Stimulated activated CD4-positive, alpha-beta T cell treated with anti-CD3 and anti-CD28 coated beads, Interleukin-1b, Interleukin-23, amount 100 ng/mL, for 1 hour (primary cell): Measurements from ENCODE around the gene CLCA4.
"Not testable (repeated sequence)": the region's sequence is repeated elsewhere in the genome, so short reads cannot be mapped to it uniquely, and the experiment has no call there.

ENCODE experiments used
- DNase-seq, 2 donors: peaks; one replicate each; pipeline ENCODE4 v3.0.0-alpha.2; 2020; ENCODE audit warnings: low read depth in 2 of 2

The CLCA4 gene, protein sequence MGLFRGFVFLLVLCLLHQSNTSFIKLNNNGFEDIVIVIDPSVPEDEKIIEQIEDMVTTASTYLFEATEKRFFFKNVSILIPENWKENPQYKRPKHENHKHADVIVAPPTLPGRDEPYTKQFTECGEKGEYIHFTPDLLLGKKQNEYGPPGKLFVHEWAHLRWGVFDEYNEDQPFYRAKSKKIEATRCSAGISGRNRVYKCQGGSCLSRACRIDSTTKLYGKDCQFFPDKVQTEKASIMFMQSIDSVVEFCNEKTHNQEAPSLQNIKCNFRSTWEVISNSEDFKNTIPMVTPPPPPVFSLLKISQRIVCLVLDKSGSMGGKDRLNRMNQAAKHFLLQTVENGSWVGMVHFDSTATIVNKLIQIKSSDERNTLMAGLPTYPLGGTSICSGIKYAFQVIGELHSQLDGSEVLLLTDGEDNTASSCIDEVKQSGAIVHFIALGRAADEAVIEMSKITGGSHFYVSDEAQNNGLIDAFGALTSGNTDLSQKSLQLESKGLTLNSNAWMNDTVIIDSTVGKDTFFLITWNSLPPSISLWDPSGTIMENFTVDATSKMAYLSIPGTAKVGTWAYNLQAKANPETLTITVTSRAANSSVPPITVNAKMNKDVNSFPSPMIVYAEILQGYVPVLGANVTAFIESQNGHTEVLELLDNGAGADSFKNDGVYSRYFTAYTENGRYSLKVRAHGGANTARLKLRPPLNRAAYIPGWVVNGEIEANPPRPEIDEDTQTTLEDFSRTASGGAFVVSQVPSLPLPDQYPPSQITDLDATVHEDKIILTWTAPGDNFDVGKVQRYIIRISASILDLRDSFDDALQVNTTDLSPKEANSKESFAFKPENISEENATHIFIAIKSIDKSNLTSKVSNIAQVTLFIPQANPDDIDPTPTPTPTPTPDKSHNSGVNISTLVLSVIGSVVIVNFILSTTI

DNA sequence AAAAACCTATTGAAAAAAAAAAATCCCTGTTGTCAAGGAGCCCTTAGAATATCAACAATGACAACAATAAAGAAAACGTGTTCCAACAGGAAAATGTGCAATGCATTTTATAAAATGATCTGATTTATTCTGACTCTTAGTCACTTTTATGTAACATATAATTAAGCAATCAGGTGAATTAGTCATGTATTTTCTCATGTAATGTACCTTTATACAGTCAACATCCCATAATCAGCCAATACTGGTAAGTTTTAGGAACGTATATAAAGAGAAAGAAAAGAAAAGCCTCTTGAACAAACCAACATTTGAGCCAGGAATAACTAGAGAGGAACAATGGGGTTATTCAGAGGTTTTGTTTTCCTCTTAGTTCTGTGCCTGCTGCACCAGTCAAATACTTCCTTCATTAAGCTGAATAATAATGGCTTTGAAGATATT is at the start of gene CLCA4:
Gene CLCA4 (plus strand): TSS at position 292 of the 435 bp plus-strand sequence. CDS start 42 bp downstream, at position 334.
- no peak for DNase-seq

DNA sequence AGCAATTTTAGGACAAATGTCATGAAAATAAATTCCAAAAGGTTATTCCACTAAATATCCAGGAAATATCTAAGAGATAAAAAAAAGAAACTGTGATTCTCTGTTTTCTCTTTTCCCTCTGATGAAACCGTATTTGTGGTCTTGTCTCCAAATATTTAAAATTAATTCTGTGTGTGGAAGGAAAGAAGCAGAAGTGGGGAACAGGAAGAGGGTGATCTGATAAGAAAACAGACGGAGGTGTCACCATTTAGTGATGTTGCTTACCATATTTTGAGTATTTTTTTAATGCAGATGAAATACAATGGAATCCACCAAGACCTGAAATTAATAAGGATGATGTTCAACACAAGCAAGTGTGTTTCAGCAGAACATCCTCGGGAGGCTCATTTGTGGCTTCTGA is 48.6 kb upstream of the CLCA4 start:
- DNase-seq = no peak

DNA sequence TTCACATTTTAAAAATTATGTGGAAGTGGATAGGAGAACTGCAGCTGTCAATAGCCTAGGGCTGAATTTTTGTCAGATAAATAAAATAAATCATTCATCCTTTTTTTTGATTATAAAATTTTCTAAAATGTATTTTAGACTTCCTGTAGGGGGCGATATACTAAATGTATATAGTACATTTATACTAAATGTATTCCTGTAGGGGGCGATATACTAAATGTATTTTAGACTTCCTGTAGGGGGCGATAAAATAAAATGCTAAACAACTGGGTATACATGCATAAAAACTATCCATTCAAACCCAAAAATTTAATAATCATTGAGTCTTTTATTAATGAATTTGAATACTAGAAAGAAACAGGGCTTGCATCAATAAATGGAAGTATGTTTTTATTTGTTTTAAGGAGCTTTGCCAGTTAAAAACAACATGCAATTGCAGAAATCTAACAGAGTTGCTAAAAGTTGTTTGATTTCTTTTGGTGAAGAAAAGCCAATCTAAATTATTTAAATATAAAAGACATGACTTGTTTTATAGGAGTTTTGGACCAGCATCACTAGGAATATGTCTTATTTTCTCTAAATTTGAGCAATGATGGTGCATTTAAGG is 46.8 kb upstream of the CLCA4 start:
- DNase-seq = no peak

DNA sequence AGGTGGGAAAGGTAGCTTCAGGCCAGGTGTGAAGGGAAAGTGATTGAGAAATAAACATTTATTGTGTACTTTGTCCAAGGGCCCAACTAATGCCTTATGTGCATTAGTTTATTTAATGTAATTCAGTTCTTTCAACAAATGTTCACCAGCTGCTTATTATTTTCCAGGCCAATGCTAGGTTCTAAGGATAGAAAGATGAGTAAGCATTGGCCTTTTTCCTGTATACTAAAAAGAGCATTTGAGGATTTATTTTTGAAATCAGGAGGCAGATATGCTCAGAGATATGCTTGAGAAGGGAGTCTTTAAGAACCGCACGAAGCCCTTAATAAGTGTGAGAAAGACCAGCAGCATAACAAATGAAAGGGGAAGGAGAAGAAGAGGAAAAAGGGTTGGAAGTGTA is 46.2 kb upstream of the CLCA4 start:
- no peak for DNase-seq

DNA sequence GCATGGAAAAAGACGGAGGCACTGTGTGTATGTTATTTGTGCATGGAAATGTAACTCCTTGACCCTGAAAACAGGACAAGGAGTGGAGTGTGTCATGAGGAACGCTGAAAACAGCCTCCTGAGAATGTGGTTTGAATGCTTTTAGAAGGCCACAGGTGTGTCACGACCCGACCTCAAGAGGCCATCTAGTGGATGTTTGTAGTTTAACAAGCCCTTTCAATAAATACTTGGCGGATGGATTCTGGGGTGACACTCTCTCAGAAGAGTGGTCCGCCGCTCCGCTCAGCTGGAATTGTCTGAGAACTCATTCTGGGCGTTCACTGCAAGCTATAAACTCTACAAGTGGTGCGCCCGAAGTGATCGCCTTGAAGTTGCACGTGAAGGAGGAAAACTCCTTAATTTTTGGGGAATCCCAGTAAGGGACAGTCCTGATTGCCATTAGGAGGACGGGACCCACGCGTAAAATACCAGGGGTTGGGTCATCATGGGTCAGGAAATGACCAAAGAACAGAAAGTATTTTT is 44.7 kb upstream of the CLCA4 start:
- DNase-seq = not testable (repeated sequence)

DNA sequence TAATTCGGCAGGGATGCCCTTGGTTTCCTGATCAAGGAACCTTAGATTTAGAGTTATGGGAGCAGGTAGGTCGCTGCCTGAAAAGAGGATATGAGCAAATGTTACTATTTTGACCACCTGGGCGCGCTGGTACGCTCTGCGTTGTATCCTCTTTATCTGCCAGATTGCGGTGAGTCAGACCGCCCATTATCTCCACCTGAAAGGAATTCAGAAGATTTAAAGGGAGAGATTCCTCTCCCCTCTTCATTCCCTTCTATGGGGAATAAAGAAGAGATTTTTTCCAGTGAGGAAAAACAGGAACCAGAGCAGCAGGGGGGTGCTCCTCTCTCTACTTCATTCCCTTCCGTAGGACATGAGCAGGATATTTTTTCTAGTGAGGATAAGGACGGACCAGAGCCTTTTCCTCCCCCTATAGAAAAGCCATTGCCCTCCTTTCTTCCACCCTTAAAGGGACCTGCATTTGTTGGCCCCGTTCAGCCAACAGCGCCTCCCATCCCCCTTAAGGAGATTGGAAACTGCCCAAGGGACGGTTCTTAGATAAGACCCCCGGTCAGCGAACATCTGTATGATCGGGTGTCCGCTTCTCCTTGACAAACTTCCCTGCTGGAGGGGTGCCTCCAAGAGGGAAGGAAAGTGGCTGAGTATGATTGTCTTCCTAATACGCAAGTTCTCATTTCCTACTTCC is 44.0 kb upstream of the CLCA4 start:
- DNase-seq = no peak

DNA sequence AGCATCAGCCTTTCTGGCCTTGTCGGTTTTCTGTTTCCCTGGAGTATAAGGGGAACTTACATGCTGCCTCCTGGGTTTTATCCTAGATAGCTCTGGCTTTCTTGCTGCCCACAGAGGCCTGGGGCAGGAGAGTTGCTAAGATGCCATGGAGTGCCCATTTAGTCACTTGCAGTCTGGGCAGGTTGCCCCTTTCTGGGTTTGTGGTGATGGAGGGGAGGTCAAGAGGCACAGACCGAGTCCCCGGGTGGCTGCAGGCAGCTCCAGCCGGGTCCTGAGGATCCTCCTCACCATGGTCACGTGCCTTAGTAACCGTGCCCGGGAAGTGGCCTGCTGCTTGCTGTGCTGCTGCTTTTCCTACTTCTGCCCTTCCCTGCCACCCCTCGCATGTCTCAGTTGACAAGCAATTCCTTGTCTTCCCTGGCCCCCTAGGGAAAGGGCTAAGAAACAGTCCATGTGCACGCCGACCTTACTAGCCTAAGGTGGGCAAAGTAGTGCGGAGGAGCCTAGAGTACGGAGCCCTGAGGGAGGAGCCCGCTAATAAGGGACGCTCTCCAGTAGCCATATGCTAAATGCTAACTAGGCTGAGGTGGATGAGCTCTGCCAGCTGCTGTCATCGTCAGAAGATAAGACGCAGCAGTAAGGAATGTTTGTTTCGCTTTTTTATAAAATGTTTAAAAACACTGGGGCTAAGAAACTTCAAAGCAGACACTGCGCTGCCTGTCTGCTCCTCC is 43.3 kb upstream of the CLCA4 start:
- DNase-seq = no peak

DNA sequence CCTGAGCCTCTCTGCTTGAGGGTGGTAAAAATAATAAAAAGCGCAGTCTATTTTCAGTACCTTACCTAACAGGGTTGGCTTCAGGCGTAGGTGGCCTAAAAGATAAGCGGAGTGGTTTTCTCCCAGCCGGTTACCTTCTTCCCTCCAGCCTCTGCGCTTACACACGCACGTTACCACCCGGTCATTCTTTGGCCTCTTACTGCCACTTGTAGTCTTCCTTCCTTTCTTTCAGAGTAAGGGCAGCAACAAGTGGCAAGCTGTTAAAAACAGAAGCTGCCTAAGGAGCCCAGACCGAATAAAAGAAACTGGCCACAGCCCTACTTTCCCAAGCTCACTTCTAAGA is 42.8 kb upstream of the CLCA4 start:
- no peak for DNase-seq

DNA sequence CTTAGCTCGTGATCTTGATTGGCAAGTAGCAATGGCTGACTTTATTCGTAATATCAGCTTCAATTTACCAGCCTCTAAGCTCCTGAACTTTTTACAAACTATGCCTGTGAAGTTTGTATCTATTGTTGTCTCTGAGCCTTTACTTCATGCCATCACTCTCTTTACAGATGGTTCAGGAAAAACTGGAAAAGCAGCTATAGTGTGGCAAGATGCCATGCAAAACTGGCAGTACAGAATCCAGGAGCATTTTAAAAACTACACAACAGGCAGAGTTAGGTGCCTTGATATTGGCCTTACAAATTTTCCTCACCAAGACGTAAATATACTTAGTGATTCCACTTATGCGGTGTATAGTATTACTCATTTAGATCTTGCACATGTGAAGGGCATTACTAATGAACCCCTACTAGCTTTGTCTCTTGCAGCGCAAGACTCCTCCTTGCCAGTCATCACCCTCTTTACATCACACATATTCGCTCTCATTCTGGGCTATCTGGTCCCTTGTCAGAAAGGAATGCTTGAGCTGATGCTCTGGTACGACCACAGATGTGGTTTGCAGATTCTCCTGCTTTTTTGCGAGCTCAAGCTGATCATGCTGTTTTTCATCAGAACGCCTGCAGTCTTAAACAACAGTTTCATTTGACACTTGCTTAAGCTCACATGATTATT is 41.8 kb upstream of the CLCA4 start:
- no peak for DNase-seq

DNA sequence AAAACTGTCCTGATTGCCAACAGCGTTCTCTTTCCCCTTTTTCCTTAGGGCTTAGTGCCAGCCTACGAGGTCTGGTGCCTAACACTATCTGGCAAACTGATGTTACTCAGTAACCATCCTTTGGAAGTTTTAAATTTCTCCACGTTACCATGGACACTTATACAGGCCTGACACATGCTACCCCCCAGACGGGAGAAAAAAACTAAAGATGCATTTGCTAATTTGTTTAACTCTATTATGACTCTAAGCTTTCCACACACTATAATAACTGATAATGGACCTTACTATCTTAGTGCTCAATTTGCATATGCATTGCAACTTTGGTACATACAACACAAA is 41.3 kb upstream of the CLCA4 start:
- DNase-seq = no peak

DNA sequence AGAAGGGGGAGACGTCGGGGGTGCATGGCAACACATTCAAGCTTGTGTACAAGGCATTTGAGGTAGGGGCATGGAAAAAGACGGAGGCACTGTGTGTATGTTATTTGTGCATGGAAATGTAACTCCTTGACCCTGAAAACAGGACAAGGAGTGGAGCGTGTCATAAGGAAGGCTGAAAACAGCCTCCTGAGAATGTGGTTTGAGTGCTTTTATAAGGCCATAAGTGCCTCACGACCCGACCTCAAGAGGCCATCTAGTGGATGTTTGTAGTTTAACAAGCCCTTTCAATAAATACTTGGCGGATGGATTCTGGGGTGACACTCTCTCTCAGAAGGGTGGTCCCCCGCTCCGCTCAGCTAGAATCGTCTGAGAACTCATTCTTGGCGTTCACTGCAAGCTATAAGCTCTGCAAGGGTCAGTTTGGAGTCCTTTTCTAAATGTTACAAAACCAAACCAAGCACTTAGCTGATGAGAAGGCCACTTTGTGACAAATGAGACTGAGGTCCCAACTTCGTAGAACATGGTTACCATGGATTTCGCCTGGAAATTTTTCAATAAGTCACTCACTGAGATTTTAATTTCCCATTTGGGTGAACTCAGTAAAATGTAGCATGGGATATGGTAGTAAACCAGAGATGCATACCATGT is 38.8 kb upstream of the CLCA4 start:
- DNase-seq = no peak

DNA sequence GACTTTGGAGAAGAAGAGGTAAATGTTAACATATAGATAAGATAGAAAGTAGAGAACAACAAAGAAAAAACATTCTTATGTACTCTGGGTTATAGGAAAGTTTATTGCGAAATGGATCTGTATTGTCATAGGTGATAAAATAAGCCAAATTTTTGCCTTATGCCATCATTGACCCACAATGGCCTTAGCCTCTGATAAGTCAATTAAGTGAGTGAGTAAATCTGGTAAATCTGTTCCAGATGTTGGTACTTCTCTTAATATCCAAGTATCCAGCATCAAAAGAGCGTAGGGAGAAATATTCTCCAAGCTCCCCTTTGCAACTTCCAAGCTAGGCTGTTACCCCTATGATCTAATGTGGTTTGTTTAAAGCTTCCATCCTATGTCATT is 38.3 kb upstream of the CLCA4 start:
- no peak for DNase-seq

DNA sequence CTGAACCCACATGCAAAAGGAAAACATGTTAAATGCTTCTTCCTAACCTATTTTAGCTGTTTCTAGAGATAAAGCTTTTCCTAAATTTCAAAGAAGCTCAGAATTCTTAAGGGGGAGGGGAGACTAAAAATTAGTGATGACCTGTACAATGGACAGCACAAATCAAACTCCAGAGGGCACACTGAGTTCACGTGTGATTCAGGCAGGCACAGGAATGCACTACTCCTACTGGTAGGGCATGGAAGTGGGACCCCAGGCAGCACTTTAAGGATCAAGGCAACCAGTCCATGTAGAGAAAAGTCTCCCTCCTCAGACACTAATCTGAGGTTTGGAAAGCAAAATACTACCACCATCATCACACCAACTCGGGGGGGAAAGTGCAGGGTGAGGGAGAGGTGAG is 31.3 kb upstream of the CLCA4 start:
- DNase-seq = no peak

DNA sequence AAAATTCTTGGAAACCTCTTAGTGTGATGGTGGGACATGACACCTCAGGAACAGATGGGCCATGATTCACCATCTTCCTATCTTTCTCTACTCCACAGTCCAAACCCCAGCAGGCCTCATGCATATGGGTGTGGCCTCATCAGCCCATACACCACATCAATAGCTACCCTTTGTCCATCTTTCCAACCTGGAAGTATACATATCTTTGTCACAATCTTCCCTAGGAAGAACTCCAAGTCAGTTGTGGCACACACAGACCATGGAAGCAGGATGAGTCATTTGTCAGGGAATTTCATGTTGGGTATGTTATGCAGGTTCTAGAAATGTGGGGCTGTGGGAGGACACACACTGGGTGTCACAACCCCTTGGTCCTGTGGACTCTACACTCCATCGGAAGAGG is 30.5 kb upstream of the CLCA4 start:
- DNase-seq = no peak

DNA sequence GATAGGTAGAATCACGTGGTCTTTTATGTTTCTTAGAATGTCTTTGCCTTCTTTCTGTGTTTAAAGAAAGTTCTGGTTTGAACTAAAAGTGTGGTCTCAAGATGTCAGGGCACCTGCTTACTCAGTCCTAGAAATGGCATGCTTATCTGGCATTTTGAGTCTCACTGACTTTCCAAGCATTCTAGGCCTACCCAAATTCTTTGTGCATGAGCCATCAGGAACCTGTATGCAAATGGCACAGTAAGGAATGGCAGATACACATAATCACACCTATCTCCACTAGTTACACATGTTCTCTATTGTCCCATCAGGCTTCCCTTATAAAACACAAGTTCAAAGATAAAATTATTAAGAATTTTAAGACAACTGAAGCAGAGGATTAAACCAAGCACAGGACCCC is 29.5 kb upstream of the CLCA4 start:
- DNase-seq = no peak

DNA sequence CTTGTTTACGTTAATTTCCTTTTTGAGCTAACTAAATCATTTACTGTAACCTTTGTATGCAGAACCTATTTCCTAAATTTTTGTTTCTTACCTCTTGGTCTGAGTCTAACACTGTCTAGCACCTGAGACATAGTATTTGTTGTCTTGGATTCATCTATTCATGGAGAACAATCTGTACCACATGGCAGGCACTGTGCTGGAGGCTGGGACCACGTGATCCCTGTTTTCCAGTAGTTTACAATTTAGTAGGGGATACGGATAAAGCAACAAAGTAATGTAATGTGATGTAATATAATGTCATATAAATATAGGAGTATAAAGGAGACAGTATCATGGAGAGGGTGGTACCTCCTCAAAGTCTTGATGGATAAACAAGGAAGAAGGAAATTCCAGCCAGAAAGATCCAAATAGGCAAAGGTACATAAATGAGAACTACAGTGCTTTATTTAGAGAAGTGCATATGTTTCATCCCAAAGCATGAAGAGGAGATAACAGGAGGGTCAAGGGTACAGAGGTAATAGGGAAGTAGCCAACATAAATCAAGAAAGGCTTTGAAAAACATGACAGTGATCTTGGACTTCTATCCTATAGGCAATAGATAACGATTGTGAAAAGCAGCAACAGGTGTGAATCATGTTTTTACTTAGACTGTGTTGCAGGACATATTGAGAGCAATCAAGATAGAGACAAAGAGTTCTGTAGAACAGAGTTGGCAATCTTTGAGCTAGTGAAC is 25.9 kb upstream of the CLCA4 start:
- DNase-seq = no peak

DNA sequence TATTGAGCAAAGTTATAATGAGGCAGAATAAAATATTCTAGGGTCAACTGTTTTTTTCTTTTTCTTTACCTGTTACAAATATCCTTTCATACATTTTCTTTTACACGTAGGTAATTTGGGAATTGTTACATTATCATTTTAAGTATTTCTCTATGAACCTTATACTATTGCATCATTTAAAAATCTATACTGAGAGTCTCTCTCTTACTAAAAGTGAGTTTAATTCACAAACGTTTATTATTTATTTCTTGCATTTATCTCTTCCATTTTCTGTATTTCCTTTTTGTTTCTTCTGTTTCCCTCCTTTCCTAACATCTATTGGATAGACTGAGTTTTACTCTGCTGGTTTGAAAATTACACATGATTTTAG is 25.4 kb upstream of the CLCA4 start:
- DNase-seq = no peak

DNA sequence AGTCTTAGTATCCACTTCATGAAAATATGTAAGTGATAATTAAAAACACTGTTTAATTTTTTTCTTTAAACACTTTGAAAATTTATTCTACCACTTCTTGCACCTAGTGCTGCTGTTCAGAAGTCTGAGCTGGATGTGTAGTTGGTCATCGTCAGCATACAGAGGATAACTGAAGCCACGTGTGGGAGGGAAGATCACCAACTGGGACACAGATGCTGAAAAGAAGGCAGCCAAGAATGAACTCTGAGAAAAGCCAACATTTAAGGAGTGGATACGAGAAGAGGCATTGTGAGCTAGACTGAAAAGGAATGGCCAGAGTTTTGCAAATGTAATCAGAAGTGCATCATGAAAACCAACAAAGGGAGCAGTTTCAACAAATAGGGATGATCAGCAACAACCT is 24.6 kb upstream of the CLCA4 start:
- DNase-seq = no peak

DNA sequence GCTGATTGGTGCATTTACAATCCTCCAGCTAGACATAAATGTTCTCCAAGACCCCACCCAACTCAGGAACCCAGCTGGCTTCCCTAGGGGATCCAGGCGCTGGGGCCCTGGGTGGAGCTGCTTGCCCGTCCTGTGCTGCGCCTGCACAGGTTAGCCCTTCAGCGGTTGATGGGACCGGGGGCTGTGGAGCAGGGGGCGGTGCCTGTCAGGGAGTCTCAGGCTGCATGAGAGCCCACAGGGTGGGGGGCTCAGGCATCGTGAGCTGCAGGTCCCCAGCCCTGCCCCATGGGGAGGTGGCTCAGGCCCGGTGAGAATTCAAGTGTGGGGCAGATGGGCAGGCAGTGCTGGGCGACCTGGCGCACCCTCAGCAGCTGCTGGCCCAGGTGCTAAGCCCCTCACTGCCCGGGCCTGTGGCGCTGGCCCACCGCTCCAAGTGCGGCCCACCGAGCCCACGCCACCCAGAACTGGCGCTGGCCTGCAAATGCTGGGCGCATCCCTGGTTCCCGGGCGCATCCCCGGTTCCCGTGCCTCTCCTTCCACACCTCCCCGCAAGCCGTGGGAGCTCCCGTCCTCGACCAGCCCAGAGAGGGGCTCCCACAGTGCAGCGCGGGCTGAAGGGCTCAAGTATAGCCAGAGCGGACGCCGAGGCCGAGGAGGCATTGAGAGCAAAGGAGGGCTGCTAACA is 23.1 kb upstream of the CLCA4 start:
- DNase-seq = no peak
